D721Med (cell line): Measurements from ENCODE around the gene HSP90AA1.
A peak's percentile ranks its signal among the peaks of the same experiment; 100 is the strongest.

Experiments used
- DNase-seq: peaks from one replicate; pipeline ENCODE4 v3.0.0; 2011; ENCODE audit warnings: low spot score; ENCODE audit not compliant: insufficient read length
- FAIRE-seq: peaks from 2 replicates; lab custom pipeline; 2011; peaks lifted over from hg19 to GRCh38; lab: Jason Lieb, UNC
- TF ChIP-seq, protein P1 (sequence below): IDR thresholded peaks from 2 replicates; pipeline ENCODE4 v1.5.1; 2012; ENCODE audit warnings: mild to moderate bottlenecking, control low read depth; ENCODE audit not compliant: insufficient read depth; ENCODE audit errors: missing control alignments

Gene HSP90AA1

DNA sequence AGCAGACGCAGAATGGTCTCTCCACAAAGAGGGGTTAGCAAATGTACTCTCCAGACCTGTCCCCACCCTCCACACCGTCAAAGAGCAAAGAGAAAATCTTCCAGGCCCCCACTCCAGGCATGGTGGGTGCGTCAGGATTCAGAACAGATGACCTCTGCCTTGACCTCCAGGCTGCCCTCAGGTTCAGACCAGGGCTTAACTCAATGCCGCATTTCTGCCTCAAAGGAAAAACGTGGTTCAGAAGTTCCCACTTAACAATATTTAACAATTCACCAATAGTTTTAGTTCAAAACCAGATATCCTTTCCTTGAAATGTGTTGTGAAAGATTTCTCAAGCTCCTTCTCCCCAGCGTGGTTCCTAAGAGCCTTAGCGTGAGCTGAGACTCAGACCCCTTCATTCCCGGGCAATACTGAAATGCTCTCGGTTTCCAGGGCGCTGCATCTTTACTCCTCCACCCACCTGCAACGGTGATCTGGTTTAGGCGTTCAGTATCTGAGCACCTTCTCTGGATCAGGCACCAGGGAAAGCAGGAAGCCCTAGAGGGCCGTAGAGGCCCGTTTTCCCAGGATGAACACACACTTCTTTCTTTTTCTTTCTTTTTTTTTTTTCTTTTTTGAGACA lies 22.9 kb downstream of the HSP90AA1 start:
- TF ChIP-seq, protein P1, sequence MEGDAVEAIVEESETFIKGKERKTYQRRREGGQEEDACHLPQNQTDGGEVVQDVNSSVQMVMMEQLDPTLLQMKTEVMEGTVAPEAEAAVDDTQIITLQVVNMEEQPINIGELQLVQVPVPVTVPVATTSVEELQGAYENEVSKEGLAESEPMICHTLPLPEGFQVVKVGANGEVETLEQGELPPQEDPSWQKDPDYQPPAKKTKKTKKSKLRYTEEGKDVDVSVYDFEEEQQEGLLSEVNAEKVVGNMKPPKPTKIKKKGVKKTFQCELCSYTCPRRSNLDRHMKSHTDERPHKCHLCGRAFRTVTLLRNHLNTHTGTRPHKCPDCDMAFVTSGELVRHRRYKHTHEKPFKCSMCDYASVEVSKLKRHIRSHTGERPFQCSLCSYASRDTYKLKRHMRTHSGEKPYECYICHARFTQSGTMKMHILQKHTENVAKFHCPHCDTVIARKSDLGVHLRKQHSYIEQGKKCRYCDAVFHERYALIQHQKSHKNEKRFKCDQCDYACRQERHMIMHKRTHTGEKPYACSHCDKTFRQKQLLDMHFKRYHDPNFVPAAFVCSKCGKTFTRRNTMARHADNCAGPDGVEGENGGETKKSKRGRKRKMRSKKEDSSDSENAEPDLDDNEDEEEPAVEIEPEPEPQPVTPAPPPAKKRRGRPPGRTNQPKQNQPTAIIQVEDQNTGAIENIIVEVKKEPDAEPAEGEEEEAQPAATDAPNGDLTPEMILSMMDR, result no peak
- no peak for DNase-seq
- no peak for FAIRE-seq

DNA sequence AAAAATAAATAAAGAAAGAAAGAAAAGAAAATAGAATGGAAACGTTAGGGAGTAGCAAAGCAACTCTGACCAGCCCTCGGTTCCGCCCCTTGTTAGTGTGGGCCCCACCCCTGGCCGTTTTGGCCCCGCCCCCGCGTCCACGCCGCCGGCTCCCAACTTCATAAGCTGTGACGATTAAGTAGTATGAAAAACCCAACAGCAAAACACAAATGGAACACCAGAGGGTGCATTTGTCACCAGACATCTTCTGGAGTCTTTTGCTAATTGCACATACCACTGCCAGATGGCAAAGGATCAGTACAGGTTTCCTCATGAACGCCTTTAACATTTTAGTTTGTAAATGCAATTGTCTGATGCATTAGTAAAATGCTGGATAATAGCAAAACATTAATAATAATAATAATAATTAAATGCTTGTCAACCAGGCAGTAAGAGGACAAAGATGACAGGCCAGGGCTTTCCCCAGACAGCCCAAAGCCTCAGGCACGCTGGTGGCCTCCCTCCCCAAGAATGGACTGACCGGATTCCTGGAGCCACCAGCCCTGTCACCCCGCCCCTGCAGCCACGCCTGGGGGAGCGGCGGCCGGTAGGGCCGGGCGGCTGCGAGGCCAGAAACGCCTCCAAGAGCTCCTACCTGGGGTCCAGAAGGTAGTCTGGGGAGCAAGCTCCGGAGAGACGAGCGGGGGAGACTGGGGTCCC lies 23.6 kb downstream of the HSP90AA1 start:
- DNase-seq (peak; percentile 61), FAIRE-seq (no peak)
- TF ChIP-seq, protein P1, result peak; percentile 60

DNA sequence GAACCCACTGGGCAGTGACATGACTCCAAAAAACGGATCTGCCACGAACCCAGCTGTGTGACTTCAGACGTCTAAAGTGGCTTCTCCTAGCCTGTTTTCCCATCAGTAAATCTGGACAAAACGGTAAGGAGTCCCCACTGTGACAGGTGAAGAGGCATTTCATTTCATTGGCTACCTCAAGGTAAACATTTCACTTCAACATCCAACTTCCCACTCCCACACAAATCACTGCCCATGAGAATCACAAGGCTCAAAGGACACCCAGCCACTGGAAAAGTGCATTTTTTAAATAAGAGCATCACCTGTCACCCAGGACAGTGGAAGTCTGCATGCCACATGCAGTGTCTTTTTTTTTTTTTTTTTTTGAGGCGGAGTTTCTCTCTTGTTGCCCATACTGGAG lies 27.9 kb downstream of the HSP90AA1 start:
- TF ChIP-seq, protein P1, result no peak
- FAIRE-seq, result no peak
- DNase-seq, result no peak

DNA sequence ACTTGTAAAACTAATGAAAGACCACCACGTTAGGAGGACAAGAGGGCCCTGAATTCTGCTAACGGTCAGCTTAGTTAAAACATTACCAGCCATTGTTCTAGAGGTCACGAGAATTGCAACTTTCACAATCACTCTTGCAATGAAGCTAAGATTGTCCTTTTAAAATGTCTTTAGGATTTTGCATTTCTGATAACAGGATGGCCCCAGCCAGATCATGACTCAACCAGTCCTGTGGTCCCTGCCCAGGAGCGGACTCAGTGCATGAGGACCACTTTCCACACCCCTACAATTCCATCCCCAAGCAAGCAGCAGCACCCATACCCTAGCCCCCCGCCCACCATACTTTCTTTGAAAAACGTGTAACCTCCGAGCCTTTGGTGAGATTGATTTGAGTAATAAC lies 28.7 kb downstream of the HSP90AA1 start:
- TF ChIP-seq, protein P1, result no peak

DNA sequence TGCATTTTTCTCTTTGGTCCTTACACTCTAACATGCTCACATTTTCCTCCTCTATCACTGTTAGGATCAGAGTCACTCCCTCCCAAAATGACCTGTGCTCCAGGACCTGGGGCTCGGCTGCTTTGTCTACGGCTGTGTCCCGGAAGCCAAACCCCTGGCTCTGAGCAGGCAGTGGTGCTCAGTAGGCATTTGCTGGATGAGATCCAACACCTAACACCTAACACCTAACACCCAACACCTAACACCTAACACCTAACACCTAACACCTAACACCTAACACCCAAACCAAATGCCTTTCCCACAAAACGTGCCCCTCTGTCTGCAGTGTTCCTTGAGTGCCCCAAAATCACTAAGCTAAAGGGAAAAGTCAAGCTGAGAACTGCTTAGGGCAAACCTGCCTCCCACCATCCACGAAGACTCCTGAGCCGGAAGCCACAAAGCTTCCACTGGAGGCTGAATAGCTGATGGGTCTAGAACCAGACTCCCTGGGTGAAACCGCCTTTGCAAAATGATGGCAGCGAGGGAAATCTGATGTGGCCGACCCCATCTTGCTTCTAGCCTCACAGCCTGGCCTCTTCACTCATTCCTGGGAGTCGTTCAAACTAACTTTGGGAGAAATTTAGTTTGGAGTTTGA lies 29.2 kb downstream of the HSP90AA1 start:
- TF ChIP-seq, protein P1, result no peak
- no peak for DNase-seq
- FAIRE-seq, result no peak

More for the DNA sequence above, 28.7 kb downstream of the HSP90AA1 start:
- DNase-seq (no peak), FAIRE-seq (no peak)

DNA sequence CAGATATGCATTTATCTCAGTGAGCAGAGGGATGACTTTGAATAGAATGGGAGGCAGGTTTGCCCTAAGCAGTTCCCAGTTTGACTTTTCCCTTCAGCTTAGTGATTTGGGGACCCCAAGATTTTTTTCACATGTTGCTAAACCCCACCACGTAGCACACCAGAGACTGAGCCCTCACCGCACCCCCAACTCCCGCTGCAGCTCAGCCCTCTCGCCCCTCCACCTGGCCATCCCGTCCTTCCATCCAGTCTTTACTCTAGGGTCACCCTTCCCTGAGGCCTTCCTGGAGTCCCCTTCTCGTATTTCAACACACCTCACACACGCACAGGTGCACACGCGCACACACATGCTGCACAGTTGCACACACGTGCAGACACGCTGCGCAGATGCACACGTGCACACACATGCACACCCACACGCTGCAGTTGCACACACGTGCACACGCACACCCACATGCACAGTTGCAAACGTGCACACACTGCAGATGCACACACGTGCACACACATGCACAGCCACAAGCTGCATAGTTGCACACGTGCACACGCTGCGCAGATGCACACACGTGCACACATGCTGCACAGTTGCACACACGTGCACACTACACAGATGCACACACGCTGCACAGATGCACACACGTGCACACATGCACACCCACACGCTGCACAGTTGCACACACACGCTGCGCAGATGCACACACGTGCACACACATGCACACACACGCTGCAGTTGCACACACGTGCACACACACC lies 30.0 kb downstream of the HSP90AA1 start:
- TF ChIP-seq, protein P1, result no peak
- FAIRE-seq (no peak), DNase-seq (no peak)
